Measurements from ENCODE around the gene PDGFD. TPM values are rescaled to one million over a fixed set of nuclear protein-coding genes. Genes with fewer than 3 reads are reported as not detected.

Gene PDGFD
- total and polyA plus RNA-seq, 8 donors = 2.1 to 7.7 (median 5.2) TPM

DNA sequence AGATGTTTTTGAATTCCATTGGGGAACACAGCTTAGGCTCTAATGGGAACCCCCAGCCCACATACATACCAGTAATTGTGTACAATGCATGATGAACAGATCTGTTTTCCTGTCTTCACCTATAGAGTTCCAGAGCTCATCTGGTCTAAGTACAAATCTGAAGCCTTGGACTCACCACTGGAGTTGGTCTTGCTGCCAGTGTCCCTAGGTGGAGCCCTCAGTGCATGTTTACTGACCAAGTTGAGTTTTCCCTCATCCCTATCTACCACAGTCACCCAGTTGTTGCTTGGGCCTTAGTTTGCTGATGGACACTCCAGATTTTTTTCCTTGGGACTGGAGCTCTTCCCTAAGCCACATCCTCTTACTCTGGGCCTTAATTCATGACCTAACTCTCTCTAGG lies 286.7 kb downstream of the PDGFD start:
- TF ChIP-seq, protein P1, sequence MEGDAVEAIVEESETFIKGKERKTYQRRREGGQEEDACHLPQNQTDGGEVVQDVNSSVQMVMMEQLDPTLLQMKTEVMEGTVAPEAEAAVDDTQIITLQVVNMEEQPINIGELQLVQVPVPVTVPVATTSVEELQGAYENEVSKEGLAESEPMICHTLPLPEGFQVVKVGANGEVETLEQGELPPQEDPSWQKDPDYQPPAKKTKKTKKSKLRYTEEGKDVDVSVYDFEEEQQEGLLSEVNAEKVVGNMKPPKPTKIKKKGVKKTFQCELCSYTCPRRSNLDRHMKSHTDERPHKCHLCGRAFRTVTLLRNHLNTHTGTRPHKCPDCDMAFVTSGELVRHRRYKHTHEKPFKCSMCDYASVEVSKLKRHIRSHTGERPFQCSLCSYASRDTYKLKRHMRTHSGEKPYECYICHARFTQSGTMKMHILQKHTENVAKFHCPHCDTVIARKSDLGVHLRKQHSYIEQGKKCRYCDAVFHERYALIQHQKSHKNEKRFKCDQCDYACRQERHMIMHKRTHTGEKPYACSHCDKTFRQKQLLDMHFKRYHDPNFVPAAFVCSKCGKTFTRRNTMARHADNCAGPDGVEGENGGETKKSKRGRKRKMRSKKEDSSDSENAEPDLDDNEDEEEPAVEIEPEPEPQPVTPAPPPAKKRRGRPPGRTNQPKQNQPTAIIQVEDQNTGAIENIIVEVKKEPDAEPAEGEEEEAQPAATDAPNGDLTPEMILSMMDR (IDR thresholded peaks at IDR 0.05) = no peak
- no peak overlapping the region for H3K27ac ChIP-seq
- H3K36me3 ChIP-seq = no peaks in the 10 kb centered on the region
- H3K4me1 ChIP-seq = no peaks in the 10 kb centered on the region
- ATAC-seq (peak; percentile 41), DNase-seq (no peak)
- no peak overlapping the region for H3K4me3 ChIP-seq
- H3K9me3 ChIP-seq = no peaks in the 10 kb centered on the region
- intact Hi-C loops (cut with DNase I) = no loop called here
- no peaks in the 10 kb centered on the region for H3K27me3 ChIP-seq

DNA sequence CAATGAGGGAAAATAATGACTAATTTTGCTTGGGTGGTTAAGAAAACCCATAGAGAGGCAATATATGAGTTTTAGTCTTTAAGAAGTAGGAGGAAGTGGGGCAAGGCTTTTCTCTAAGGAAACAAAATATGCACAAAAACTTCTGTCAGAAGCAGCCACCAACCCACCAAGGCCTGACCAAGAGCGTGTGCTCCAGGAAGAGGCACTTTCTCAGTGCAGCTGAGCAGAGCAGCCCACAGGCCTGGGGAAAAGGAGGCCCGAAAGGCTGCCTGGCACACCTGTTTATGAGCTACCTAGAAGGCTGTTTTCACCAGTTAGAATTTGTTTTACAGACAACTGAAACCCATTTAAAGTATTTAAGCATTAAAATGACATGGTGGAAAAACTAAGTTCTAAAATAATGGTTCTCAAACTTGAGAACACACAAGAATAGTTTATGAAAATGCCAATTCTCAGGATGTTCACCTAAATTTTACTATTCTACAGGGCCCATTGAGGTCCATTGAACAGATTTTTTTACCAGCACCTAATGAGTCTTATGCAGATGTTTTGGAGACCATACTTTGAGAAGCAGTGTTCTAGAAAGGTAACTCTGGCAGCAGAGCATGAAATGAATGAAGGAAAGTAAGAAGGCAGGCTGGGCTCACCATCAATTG lies 288.0 kb downstream of the PDGFD start:
- DNase-seq (peak in 1 of 4 donors; percentile 32), ATAC-seq (no peak)
- no peak overlapping the region for H3K27ac ChIP-seq
- no peaks in the 10 kb centered on the region for H3K27me3 ChIP-seq
- intact Hi-C loops (cut with DNase I) = no loop called here
- no peak overlapping the region for H3K4me3 ChIP-seq
- TF ChIP-seq, protein P1 (IDR thresholded peaks at IDR 0.05) = no peak
- no peaks in the 10 kb centered on the region for H3K9me3 ChIP-seq
- no peaks in the 10 kb centered on the region for H3K36me3 ChIP-seq
- H3K4me1 ChIP-seq = no peaks in the 10 kb centered on the region

DNA sequence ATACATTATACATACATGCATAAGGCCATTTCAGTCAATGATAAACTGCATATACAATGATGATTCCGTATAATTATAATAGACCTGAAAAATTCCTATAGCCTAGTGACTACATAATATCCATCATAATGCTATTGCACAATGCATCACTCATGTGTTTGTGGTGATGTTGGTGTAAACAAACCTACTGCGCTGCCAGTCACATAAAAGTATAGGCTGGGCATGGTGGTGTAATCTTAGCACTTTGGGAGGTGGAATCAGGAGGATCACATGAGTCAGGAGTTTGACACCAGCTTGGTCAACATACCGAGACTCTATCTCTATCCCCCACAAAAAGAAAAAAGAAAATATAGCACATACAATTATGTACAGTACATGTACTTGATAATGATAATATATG lies 291.2 kb downstream of the PDGFD start:
- ATAC-seq = no peak
- Histone ChIP-seq H3K36me3 (no peaks in the 10 kb centered on the region), H3K9me3 (no peaks in the 10 kb centered on the region), H3K27me3 (no peaks in the 10 kb centered on the region), H3K27ac (no peak overlapping the region), H3K4me3 (no peak overlapping the region), H3K4me1 (no peaks in the 10 kb centered on the region)
- intact Hi-C loops (cut with DNase I) = no loop called here
- DNase-seq = no peak
- TF ChIP-seq, protein P1 (IDR thresholded peaks at IDR 0.05) = no peak

DNA sequence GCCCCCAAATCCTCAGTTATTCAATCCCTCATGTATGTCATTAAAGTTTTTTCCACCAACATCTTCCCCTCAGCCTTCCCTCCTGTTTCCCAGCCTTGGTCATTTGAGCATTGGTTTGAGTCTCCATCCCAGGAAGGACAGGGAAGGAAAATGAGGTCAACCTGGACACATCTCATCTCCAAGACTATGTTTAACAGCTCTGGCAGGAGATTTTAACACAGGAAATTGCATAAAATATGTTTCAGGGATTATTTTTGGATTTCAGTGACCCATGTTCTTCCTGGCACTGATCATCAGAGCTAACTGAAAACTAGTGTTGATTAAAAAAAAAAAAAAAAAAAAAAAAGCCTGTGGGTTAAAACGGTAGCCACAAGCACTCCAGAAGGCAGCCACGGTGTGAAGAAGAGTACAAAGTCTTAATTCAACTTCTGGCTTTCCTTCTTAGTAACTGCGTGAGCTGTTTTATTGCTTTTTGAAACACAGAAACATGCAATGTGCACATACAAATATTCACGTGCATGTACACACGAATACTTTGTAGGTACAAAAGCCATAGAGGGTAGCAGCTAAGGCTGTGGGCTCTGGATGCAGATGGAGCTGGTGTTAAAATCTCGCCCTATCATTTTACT lies 291.9 kb downstream of the PDGFD start:
- no peak overlapping the region for H3K4me3 ChIP-seq
- TF ChIP-seq, protein P1 (IDR thresholded peaks at IDR 0.05) = no peak
- DNase-seq = no peak
- H3K36me3 ChIP-seq = no peaks in the 10 kb centered on the region
- no peak for ATAC-seq
- H3K4me1 ChIP-seq = no peaks in the 10 kb centered on the region
- H3K27ac ChIP-seq = no peak overlapping the region
- intact Hi-C loops (cut with DNase I) = no loop called here
- H3K9me3 ChIP-seq = no peaks in the 10 kb centered on the region
- no peaks in the 10 kb centered on the region for H3K27me3 ChIP-seq

DNA sequence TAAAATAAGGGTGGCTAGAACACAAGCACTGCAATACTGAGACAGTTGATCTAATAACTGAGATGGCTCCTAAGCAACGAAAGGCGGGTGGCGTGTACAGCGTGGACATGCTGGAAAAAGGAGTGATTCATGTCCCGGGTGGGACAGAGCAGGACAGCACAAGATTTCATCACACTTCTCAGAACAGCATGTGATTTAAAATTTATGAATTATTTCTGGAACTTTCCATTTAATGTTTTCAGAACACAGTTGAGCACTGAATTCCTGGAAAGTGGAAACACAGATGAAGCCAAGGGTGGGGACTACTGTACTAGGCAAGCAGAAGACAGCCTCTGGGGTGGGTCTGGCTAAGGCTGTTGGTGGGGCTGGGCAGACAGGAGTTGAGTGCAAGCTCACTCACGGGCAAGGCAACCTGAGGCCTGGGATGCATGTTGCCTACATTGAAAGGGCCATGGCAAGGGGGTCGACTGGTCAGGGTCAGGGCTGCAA lies 293.1 kb downstream of the PDGFD start:
- Histone ChIP-seq H3K27me3 (no peaks in the 10 kb centered on the region), H3K36me3 (no peaks in the 10 kb centered on the region), H3K27ac (no peak overlapping the region), H3K4me1 (no peaks in the 10 kb centered on the region), H3K4me3 (no peak overlapping the region), H3K9me3 (no peaks in the 10 kb centered on the region)
- intact Hi-C loops (cut with DNase I) = no loop called here
- TF ChIP-seq, protein P1 (IDR thresholded peaks at IDR 0.05) = no peak
- peak; percentile 69 for ATAC-seq
- DNase-seq = peak in 2 of 4 donors; percentile 45 to 47
